UCSD-AML1 (cell line): ENCODE measurements around the gene AP5M1.
A peak's percentile ranks its signal among the peaks of the same experiment; 100 is the strongest.
"Not testable (repeated sequence)": the region's sequence is repeated elsewhere in the genome, so short reads cannot be mapped to it uniquely, and the experiment has no call there.

ENCODE experiments used
- DNase-seq: peaks from one replicate; lab custom pipeline; 2025; ENCODE audit not compliant: unreplicated experiment; lab: John Stamatoyannopoulos, UW

The AP5M1 gene

GRCh38 chr14:57268161-57269069, at the start of gene AP5M1, which contains the start of gene EXOC5:
AP5M1 (plus strand) TSS chr14:57268971; CDS start chr14:57269315, 344 bp downstream.
EXOC5 (minus strand) TSS chr14:57268905; CDS start chr14:57268648, 257 bp downstream.
- peak; percentile 93 for DNase-seq

- DNase-seq = no peak
Observed at GRCh38 chr14:57221931-57222330, 46.8 kb upstream of the AP5M1 start.

- no peak for DNase-seq
Observed at GRCh38 chr14:57227083-57227482, 41.7 kb upstream of the AP5M1 start.

- not testable (repeated sequence) for DNase-seq
Observed at GRCh38 chr14:57228320-57228719, 40.5 kb upstream of the AP5M1 start.

GRCh38 chr14:57232006-57232405, 36.8 kb upstream of the AP5M1 start:
- no peak for DNase-seq

- not testable (repeated sequence) for DNase-seq
Observed at GRCh38 chr14:57240115-57240514, 28.7 kb upstream of the AP5M1 start.

- no peak for DNase-seq
Observed at GRCh38 chr14:57243320-57243719, 25.5 kb upstream of the AP5M1 start.

- no peak for DNase-seq
Observed at GRCh38 chr14:57244106-57244505, 24.7 kb upstream of the AP5M1 start.

- no peak for DNase-seq
Observed at GRCh38 chr14:57245941-57246340, 22.8 kb upstream of the AP5M1 start.

- DNase-seq = no peak
Observed at GRCh38 chr14:57246933-57247657, 21.7 kb upstream of the AP5M1 start.

- no peak for DNase-seq
Observed at GRCh38 chr14:57254884-57255283, 13.9 kb upstream of the AP5M1 start.

GRCh38 chr14:57258221-57258620, 10.6 kb upstream of the AP5M1 start:
- DNase-seq = not testable (repeated sequence)

GRCh38 chr14:57259672-57260071, 9.1 kb upstream of the AP5M1 start:
- no peak for DNase-seq

- DNase-seq = no peak
Observed at GRCh38 chr14:57261604-57262003, 7.2 kb upstream of the AP5M1 start.

GRCh38 chr14:57262117-57262516, 6.7 kb upstream of the AP5M1 start:
- no peak for DNase-seq

- DNase-seq = no peak
Observed at GRCh38 chr14:57266065-57266464, 2.7 kb upstream of the AP5M1 start.

GRCh38 chr14:57273236-57273635, 4.5 kb downstream of the AP5M1 start:
- no peak for DNase-seq

GRCh38 chr14:57274551-57274950, 5.8 kb downstream of the AP5M1 start:
- DNase-seq = no peak

GRCh38 chr14:57275023-57275664, 6.4 kb downstream of the AP5M1 start:
- DNase-seq = no peak

- no peak for DNase-seq
Observed at GRCh38 chr14:57277062-57277461, 8.3 kb downstream of the AP5M1 start.

GRCh38 chr14:57287745-57288144, 19.0 kb downstream of the AP5M1 start:
- no peak for DNase-seq
